Caco-2 (cell line): Measurements from ENCODE around the gene SPEM1. TPM values are rescaled to one million over a fixed set of nuclear protein-coding genes. Genes with fewer than 3 reads are reported as not detected.
A peak's percentile ranks its signal among the peaks of the same experiment; 100 is the strongest.

Experiments used
- BruUV-seq: library from RNA; stranded (reverse); fragments of 400-500 nt; replicated peaks from 2 replicates; lab custom pipeline; 2021; lab: Mats Ljungman, UMichigan
- CTCF ChIA-PET: fragments of 300-600 bp; sonication (Branson Sonifier 250); formaldehyde crosslinking; loops from one replicate; lab custom pipeline; 2022; ENCODE audit warnings: antibody characterized with exemption; lab: Charles Lee
- POLR2A ChIA-PET: fragments of 300-600 bp; sonication (Branson Sonifier 250); formaldehyde crosslinking; loops from one replicate; lab custom pipeline; 2022; ENCODE audit warnings: antibody characterized with exemption; lab: Charles Lee
- DNase-seq, 2 experiments: peaks; one replicate each; pipeline versions ENCODE4 v3.0.0 to v3.0.0-alpha.2; 2020 to 2022
- H3K27me3 ChIP-seq: replicated peaks from 2 replicates; pipeline ENCODE4 v1.6.0; 2011; ENCODE audit warnings: low read length; ENCODE audit not compliant: control insufficient read depth, insufficient read depth
- H3K36me3 ChIP-seq: 2 replicates; pipeline ENCODE4 v1.5.1; 2011; ENCODE audit warnings: low read length; ENCODE audit not compliant: control insufficient read depth, insufficient read depth
- H3K4me1 ChIP-seq: fragments of 250-450 bp; sonication (Bioruptor Pico); 2 replicates; pipeline ENCODE4 v1.5.1; 2020; ENCODE audit warnings: mild to moderate bottlenecking
- H3K4me3 ChIP-seq: 2 replicates; pipeline ENCODE4 v1.5.1; 2011; ENCODE audit warnings: low read depth, mild to moderate bottlenecking, control low read depth, low read length
- H3K9me3 ChIP-seq: fragments of 250-450 bp; sonication (Bioruptor Pico); 2 replicates; pipeline ENCODE4 v1.5.1; 2020; ENCODE audit warnings: mild to moderate bottlenecking, moderate library complexity
- H3K27ac Mint-ChIP-seq: one replicate; pipeline ENCODE4 v1.8.0; 2022; ENCODE audit warnings: mixed read lengths; ENCODE audit not compliant: unreplicated experiment
- H3K27me3 Mint-ChIP-seq: one replicate; pipeline ENCODE4 v1.8.0; 2022; ENCODE audit warnings: mixed read lengths; ENCODE audit not compliant: insufficient read depth, unreplicated experiment
- H3K36me3 Mint-ChIP-seq: one replicate; pipeline ENCODE4 v1.8.0; 2022; ENCODE audit warnings: mild to moderate bottlenecking, mixed read lengths; ENCODE audit not compliant: insufficient read depth, unreplicated experiment
- H3K4me1 Mint-ChIP-seq: one replicate; pipeline ENCODE4 v1.8.0; 2022; ENCODE audit warnings: low read depth, mixed read lengths; ENCODE audit not compliant: unreplicated experiment
- H3K4me3 Mint-ChIP-seq: one replicate; pipeline ENCODE4 v1.8.0; 2022; ENCODE audit warnings: mild to moderate bottlenecking, moderate library complexity, mixed read lengths; ENCODE audit not compliant: unreplicated experiment
- H3K9me3 Mint-ChIP-seq: one replicate; pipeline ENCODE4 v1.8.0; 2022; ENCODE audit warnings: mixed read lengths; ENCODE audit not compliant: unreplicated experiment
- intact Hi-C: fragments of 100-400 bp; cut with micrococcal nuclease; formaldehyde crosslinking; loops from one replicate; pipeline ENCODE4 v1.10.0; 2022; ENCODE audit not compliant: unreplicated experiment
- total RNA-seq: library from RNA; stranded (reverse); gene quantifications from 2 replicates; pipeline ENCODE4 v1.2.3, GENCODE V29; 2022
- TF ChIP-seq, protein P1 (sequence below), 2 experiments: fragments of 200-600 bp in 1 of 2; IDR thresholded peaks; 1 replicate in 1 of 2; 2 replicates in 1 of 2; pipeline versions ENCODE4 v1.5.1 to v1.8.0; 2011 to 2022; ENCODE audit warnings: antibody characterized with exemption in 1 of 2, control low read depth in 1 of 2, inconsistent platforms in 1 of 2, low read depth in 1 of 2, low read length in 1 of 2, mild to moderate bottlenecking in 1 of 2, moderate library complexity in 1 of 2; ENCODE audit not compliant: insufficient read depth in 1 of 2, severe bottlenecking in 1 of 2, unreplicated experiment in 1 of 2

The SPEM1 gene
- total RNA-seq, 1 experiment from 2014 or later: 0.52 TPM

DNA sequence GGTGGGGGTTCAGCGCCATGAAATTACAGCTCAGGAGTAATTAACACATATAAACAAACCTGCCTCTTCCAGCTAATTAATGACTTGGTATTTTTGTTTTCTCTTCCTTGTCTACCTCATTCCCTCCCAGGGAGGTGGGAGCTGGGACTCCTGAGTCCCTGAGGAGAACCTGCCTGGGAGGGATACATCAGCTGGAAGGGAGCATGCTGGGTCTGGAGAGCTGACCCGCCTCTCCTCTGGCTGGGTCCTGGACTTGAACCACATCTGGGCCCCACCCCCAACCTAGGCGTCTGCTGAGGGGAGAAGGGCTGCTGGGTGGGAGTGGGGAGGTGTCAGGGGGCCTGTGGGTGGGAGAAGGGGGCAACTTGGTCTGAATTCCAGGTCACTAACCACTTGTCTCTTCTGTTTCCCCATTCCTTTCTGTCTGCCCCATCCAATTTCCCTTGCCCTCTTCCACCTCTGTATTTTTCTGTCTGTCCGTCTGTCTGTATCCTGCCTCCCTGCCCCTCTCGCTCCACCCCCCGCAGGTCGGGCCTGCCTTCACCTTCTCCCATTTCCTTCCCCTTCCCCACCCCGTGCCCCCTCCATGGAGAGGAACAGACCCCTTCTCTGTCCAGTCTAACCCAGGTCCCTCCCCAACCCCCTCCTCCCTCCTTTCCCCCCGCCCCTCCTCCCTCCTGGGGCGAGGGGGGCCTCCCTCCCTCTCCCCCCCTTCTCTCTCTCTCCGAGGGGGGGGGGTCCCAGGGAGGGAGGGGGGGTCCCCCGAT lies 12.5 kb upstream of the SPEM1 start, which contains the start of gene NLGN2:
Gene NLGN2 (plus strand): TSS at position 361 of the 767 bp plus-strand sequence. CDS start 411 bp downstream, outside the sequence.
- TF ChIP-seq, protein P1, sequence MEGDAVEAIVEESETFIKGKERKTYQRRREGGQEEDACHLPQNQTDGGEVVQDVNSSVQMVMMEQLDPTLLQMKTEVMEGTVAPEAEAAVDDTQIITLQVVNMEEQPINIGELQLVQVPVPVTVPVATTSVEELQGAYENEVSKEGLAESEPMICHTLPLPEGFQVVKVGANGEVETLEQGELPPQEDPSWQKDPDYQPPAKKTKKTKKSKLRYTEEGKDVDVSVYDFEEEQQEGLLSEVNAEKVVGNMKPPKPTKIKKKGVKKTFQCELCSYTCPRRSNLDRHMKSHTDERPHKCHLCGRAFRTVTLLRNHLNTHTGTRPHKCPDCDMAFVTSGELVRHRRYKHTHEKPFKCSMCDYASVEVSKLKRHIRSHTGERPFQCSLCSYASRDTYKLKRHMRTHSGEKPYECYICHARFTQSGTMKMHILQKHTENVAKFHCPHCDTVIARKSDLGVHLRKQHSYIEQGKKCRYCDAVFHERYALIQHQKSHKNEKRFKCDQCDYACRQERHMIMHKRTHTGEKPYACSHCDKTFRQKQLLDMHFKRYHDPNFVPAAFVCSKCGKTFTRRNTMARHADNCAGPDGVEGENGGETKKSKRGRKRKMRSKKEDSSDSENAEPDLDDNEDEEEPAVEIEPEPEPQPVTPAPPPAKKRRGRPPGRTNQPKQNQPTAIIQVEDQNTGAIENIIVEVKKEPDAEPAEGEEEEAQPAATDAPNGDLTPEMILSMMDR (IDR thresholded peaks at IDR 0.05; ENCODE audit: insufficient read depth in 1 of 2, low read depth in 1 of 2, low read length in 1 of 2, severe bottlenecking in 1 of 2, unreplicated experiment in 1 of 2): no peak
- CTCF ChIA-PET: interaction anchor here (0.6 kb wide), 1 partner anchor 29 kb away, joined by 3 read pairs; no protein-coding TSS in a partner anchor
- Mint-ChIP-seq H3K27ac (no peak within 1 kb of the TSS), H3K4me1 (peaks cover 8% of the 10 kb centered on the region), H3K4me3 (peak within 1 kb of the TSS; percentile 29), H3K27me3 (no peaks in the 10 kb centered on the region), H3K36me3 (peaks cover 6% of the 10 kb centered on the region), H3K9me3 (no peaks in the 10 kb centered on the region)
- no TSS peak for BruUV-seq
- POLR2A ChIA-PET: interaction anchor here (0.5 kb wide), 1 partner anchor 9 kb away, joined by 5 read pairs; no protein-coding TSS in a partner anchor
- Histone ChIP-seq H3K36me3 (no peaks in the 10 kb centered on the region), H3K9me3 (no peaks in the 10 kb centered on the region), H3K4me3 (no peak within 1 kb of the TSS), H3K27me3 (no peaks in the 10 kb centered on the region), H3K4me1 (no peaks in the 10 kb centered on the region)
- no peak for DNase-seq
- intact Hi-C loops: no loop called here

DNA sequence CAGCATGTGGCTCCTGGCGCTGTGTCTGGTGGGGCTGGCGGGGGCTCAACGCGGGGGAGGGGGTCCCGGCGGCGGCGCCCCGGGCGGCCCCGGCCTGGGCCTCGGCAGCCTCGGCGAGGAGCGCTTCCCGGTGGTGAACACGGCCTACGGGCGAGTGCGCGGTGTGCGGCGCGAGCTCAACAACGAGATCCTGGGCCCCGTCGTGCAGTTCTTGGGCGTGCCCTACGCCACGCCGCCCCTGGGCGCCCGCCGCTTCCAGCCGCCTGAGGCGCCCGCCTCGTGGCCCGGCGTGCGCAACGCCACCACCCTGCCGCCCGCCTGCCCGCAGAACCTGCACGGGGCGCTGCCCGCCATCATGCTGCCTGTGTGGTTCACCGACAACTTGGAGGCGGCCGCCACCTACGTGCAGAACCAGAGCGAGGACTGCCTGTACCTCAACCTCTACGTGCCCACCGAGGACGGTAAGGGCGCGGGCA lies 11.8 kb upstream of the SPEM1 start:
- no peak for DNase-seq
- Mint-ChIP-seq H3K27ac (no peak overlapping the region), H3K27me3 (no peaks in the 10 kb centered on the region), H3K4me1 (peaks cover 8% of the 10 kb centered on the region), H3K36me3 (peaks cover 6% of the 10 kb centered on the region), H3K9me3 (no peaks in the 10 kb centered on the region), H3K4me3 (no peak overlapping the region)
- Histone ChIP-seq H3K27me3 (no peaks in the 10 kb centered on the region), H3K9me3 (no peaks in the 10 kb centered on the region), H3K4me3 (no peak overlapping the region), H3K36me3 (no peaks in the 10 kb centered on the region), H3K4me1 (no peaks in the 10 kb centered on the region)
- no TSS peak for BruUV-seq
- CTCF ChIA-PET: no interaction called here
- POLR2A ChIA-PET: no interaction called here
- intact Hi-C loops: no loop called here
- TF ChIP-seq, protein P1 (IDR thresholded peaks at IDR 0.05; ENCODE audit: insufficient read depth in 1 of 2, low read depth in 1 of 2, low read length in 1 of 2, severe bottlenecking in 1 of 2, unreplicated experiment in 1 of 2): no peak

DNA sequence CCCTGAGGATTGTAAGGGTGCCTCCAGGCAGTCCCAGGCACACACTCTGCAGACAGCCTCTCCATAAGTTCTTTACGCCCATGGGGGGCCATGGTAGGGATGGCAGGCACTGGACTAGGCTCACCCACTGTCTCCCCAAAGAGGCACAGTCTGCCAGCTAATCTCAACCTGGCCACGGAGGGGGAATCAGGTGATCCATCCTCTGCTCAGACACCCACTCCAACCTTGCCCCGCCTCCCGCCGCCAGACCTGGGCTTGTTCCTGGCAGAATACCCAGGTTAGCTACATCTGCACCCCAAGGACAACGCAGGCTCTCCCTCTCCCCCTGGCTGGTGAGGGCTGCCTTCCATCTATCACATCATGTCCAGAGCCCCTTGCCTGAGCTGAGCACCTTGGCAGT lies 11.3 kb upstream of the SPEM1 start:
- no TSS peak for BruUV-seq
- Mint-ChIP-seq H3K36me3 (peaks cover 4% of the 10 kb centered on the region), H3K9me3 (no peaks in the 10 kb centered on the region), H3K4me3 (no peak overlapping the region), H3K27me3 (no peaks in the 10 kb centered on the region), H3K27ac (no peak overlapping the region), H3K4me1 (peaks cover 8% of the 10 kb centered on the region)
- Histone ChIP-seq H3K4me1 (no peaks in the 10 kb centered on the region), H3K4me3 (no peak overlapping the region), H3K27me3 (no peaks in the 10 kb centered on the region), H3K9me3 (no peaks in the 10 kb centered on the region), H3K36me3 (no peaks in the 10 kb centered on the region)
- no peak for DNase-seq
- ChIA-PET CTCF (no interaction called here), POLR2A (no interaction called here)
- TF ChIP-seq, protein P1 (IDR thresholded peaks at IDR 0.05; ENCODE audit: insufficient read depth in 1 of 2, low read depth in 1 of 2, low read length in 1 of 2, severe bottlenecking in 1 of 2, unreplicated experiment in 1 of 2): no peak
- intact Hi-C loops: no loop called here
